ENCODE measurements around the gene PPIP5K2. TPM values are rescaled to one million over a fixed set of nuclear protein-coding genes. Genes with fewer than 3 reads are reported as not detected.

The PPIP5K2 gene
- total RNA-seq, 4 donors from 2014 or later = 30.1 to 36.9 (median 33.7) TPM

DNA sequence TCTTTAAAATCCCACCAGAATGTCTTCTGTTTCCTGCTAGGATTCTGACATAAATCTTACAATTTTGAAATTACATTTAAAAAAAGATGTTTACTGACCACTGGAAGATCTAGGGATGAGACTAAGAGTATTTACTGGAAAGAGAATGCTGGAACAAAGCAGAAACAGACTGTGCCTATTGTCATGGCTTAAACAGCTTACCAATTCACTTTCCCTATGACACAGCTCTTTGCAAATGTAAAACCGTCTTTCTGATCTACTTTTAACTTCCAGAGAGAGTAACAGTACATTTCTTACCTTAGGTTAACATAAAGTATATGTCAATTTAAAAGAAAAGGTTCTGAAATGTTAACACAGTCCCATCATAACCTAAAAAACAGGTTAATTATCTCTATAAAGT lies 10.8 kb upstream of the PPIP5K2 start:
- no peak for DNase-seq (ENCODE audit: low spot score)
- no peak for ATAC-seq (ENCODE audit: low FRiP score)
- no peak for TF ChIP-seq CTCF (IDR thresholded peaks at IDR 0.05)

DNA sequence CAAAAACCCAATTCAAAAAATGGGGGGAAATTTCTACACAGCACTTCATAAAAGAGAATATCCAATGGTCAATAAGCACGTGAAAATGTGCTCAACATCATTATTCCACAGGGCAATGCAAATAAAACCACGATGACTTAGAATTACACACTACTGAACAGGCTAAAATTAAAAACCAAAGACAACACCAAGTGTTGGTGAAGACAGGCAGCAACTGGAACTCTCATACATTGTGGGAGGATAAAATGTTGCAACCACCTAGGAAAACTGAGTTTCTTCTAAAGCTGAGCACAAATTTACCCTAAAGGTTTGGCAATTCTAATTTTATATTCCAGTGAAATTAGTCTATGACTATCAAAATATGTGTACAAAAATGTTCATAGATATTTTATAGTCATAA lies 9.7 kb upstream of the PPIP5K2 start:
- TF ChIP-seq CTCF (IDR thresholded peaks at IDR 0.05) = no peak
- DNase-seq (ENCODE audit: low spot score) (no peak), ATAC-seq (ENCODE audit: low FRiP score) (no peak)

- DNase-seq (ENCODE audit: low spot score) (no peak), ATAC-seq (ENCODE audit: low FRiP score) (no peak)
- no peak for TF ChIP-seq CTCF (IDR thresholded peaks at IDR 0.05)
These were observed 8.6 kb upstream of the PPIP5K2 start for GRCh38 chr5:103111468-103111867.

DNA sequence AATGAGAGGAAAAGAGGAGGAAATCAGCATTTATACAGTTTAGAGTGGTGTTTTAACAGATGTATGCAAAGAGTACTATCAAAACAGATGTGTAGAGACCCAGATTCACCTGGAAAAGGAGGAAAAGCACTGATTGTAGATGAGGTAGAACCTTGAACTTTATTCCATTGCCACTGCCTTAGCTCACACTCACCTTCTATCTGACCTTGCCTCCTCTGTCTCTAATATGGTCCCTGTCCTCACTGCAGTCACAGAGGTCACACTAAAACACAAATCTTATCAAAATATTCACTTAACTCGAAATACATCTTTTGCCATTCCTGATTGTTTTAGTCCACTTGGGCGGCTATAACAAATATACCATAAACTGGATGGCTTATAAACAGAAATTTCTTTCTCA lies 7.2 kb upstream of the PPIP5K2 start:
- TF ChIP-seq CTCF (IDR thresholded peaks at IDR 0.05) = no peak
- no peak for ATAC-seq (ENCODE audit: low FRiP score)
- no peak for DNase-seq (ENCODE audit: low spot score)

DNA sequence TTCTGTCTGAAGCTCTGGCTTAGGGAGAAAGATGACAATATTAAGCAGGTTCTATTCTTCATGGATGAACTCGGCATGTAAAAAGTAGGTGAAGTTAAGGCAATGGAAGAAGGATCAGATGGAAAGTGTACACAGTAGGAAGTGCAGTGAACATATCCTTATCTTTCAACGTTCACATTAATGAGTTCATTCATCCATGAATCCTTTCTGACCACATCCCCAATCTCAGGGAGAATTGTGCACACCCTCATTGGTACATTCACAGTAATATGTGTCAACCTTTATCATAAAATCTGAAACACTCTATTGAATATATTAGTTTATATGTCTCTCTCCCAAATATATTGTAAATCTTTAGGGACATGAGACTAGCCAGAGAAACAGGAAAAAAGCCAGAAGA lies 5.7 kb upstream of the PPIP5K2 start:
- DNase-seq (ENCODE audit: low spot score) (no peak), ATAC-seq (ENCODE audit: low FRiP score) (no peak)
- TF ChIP-seq CTCF (IDR thresholded peaks at IDR 0.05) = no peak

DNA sequence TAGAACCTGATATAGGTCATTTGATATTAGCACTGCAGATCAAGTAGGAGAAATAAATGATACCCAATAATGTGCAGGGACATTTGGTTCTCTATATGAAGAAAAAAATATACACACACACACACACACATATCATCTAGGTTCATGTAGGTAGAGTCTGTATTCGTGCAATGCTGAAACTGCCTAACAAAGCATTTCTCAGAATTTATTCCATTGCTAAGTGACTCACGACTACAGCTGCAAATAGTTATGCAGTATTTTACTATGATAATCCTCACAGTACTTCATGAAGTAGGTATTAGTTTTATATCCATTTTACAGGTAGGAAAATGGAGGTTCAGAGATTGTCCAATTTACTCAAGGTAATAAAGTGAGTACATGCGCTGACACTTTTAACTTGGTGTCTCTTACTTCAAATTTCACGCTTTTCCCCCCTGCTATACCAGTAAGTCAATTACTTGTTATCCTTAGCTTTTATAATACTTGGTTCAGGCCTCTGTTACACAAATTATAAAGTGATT lies 2.6 kb upstream of the PPIP5K2 start:
- no peak for TF ChIP-seq CTCF (IDR thresholded peaks at IDR 0.05)
- ATAC-seq (ENCODE audit: low FRiP score) (no peak), DNase-seq (ENCODE audit: low spot score) (no peak)

DNA sequence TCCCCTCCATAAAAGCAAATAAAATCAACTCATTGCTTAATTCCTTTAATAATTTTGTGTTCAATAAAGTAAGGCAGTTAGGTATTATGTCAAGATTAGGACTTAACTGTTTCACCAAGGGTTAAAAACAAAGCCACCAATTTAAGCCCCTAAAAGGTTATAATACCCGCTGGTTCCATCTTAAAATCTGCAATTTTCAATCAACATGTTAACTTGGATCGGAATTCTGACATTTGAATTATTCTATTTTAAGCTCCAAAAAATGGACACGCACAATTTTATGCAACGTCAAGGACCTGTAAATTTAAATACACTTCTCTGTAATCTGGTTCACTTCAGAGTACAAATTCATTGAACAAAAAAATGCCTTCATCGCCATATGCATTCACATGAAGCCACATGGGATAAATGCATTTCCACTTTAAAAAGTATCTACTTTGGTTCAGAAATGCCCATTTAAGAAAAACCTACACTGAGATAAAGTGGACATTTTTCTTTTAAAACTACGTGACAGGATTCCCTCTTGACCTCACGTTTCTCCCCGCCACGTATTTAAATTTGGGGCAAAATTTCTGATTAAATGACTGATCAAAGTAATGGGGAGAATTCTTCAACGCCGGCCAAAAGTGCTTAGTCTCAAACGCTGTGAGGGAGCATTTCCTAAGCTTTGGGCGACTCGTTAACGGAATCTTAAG lies 884 bp upstream of the PPIP5K2 start:
- TF ChIP-seq CTCF (IDR thresholded peaks at IDR 0.05) = no peak
- DNase-seq (ENCODE audit: low spot score) (no peak), ATAC-seq (ENCODE audit: low FRiP score) (no peak)

All from omental fat pad (tissue), 4 donors.